Mucosa of descending colon (tissue), 3 donors: ENCODE measurements around the gene ECT2. TPM values are rescaled to one million over a fixed set of nuclear protein-coding genes. Genes with fewer than 3 reads are reported as not detected.

Experiments
- ATAC-seq: fragments of 200-7000 bp; cut with Tn5 transposase; one replicate; pipeline ENCODE4 v1.9.1; 2020; ENCODE audit warnings: mild to moderate bottlenecking, moderate library complexity
- DNase-seq, 3 donors: peaks; one replicate each; pipeline ENCODE4 v3.0.0-alpha.2; 2020
- H3K36me3 ChIP-seq: fragments of 200-600 bp; one replicate; pipeline ENCODE4 v1.8.0; 2021; ENCODE audit warnings: low read depth, mild to moderate bottlenecking
- H3K4me1 ChIP-seq: fragments of 200-600 bp; one replicate; pipeline ENCODE4 v1.8.0; 2021; ENCODE audit warnings: low read depth, mild to moderate bottlenecking
- H3K4me3 ChIP-seq: fragments of 200-600 bp; one replicate; pipeline ENCODE4 v1.8.0; 2021; ENCODE audit warnings: mild to moderate bottlenecking
- H3K9me3 ChIP-seq: fragments of 200-600 bp; one replicate; pipeline ENCODE4 v1.8.0; 2021; ENCODE audit warnings: mild to moderate bottlenecking
- CTCF ChIP-seq: fragments of 200-600 bp; IDR thresholded peaks from one replicate; pipeline ENCODE4 v1.8.0; 2022; ENCODE audit warnings: antibody characterized with exemption, mild to moderate bottlenecking
- intact Hi-C, 2 donors: fragments of 100-400 bp; cut with DNase I in 1 of 2; cut with micrococcal nuclease in 1 of 2; formaldehyde crosslinking; loops; one replicate each; pipeline versions ENCODE4 v1.11.0 to v1.11.1; 2022; cut with DNase I, micrococcal nuclease
- total RNA-seq, 3 donors: library from RNA; stranded (reverse); fragmentation: NEBNext Ultra II Directional in 2 of 3; extraction: Animal tissue kit (Norgen Biotek cat#: 25700) in 2 of 3; gene quantifications; one replicate each; pipeline versions ENCODE4 v1.2.1 to v1.2.4, GENCODE V29; 2021 to 2023
- donor health status: DM: no; HTN: no; CAD: no; lungs with moderate emphysema.
- donor health status: DM: no; HTN: no; CAD: no.
- donor health status: DM: no; HTN: yes; CAD: no.

The ECT2 gene
- total RNA-seq, 3 donors from 2014 or later, result 14.8 to 30.2 (median 14.9) TPM

- Histone ChIP-seq H3K4me3 (no peak overlapping the region), H3K9me3 (no peaks in the 10 kb centered on the region), H3K36me3 (no peaks in the 10 kb centered on the region), H3K4me1 (no peaks in the 10 kb centered on the region)
- DNase-seq, result peak in 1 of 3 donors; percentile 8
- peak; percentile 30 for ATAC-seq
- intact Hi-C loops, result no loop called here
- TF ChIP-seq CTCF, result no peak
These were observed 89.2 kb downstream of the ECT2 start for GRCh38 chr3:172839679-172840078.

- Histone ChIP-seq H3K4me3 (no peak overlapping the region), H3K4me1 (no peaks in the 10 kb centered on the region), H3K36me3 (no peaks in the 10 kb centered on the region), H3K9me3 (no peaks in the 10 kb centered on the region)
- intact Hi-C loops, result no loop called here
- no peak for DNase-seq
- TF ChIP-seq CTCF, result no peak
- no peak for ATAC-seq
These were observed 89.9 kb downstream of the ECT2 start for GRCh38 chr3:172840463-172840862.

- H3K9me3 ChIP-seq, result no peaks in the 10 kb centered on the region
These were observed 90.4 kb downstream of the ECT2 start for GRCh38 chr3:172840913-172841312.

GRCh38 chr3:172844428-172844827 lies 93.9 kb downstream of the ECT2 start:
- no peak for TF ChIP-seq CTCF
- DNase-seq (no peak), ATAC-seq (no peak)
- H3K9me3 ChIP-seq, result no peaks in the 10 kb centered on the region
- no peaks in the 10 kb centered on the region for H3K4me1 ChIP-seq
- intact Hi-C loops, result no loop called here
- no peak overlapping the region for H3K4me3 ChIP-seq
- no peaks in the 10 kb centered on the region for H3K36me3 ChIP-seq

More at GRCh38 chr3:172840913-172841312, 90.4 kb downstream of the ECT2 start:
- ATAC-seq (no peak), DNase-seq (no peak)
- H3K4me3 ChIP-seq, result no peak overlapping the region
- intact Hi-C loops, result no loop called here
- H3K4me1 ChIP-seq, result no peaks in the 10 kb centered on the region
- no peaks in the 10 kb centered on the region for H3K36me3 ChIP-seq
- TF ChIP-seq CTCF, result no peak

GRCh38 chr3:172846103-172846561 lies 95.6 kb downstream of the ECT2 start:
- ATAC-seq, result no peak
- H3K9me3 ChIP-seq, result no peaks in the 10 kb centered on the region
- intact Hi-C loops, result no loop called here

More at GRCh38 chr3:172846103-172846561, 95.6 kb downstream of the ECT2 start:
- H3K4me3 ChIP-seq, result no peak overlapping the region
- no peaks in the 10 kb centered on the region for H3K4me1 ChIP-seq
- no peak for DNase-seq
- no peak for TF ChIP-seq CTCF
- H3K36me3 ChIP-seq, result no peaks in the 10 kb centered on the region
